Small intestine (tissue), 7 donors: ENCODE results near the gene SYCP3. TPM values are rescaled to one million over a fixed set of nuclear protein-coding genes. Genes with fewer than 3 reads are reported as not detected.

Experiments used
- DNase-seq, 2 donors: peaks; one replicate each; pipeline versions ENCODE4 v3.0.0 to v3.0.0-alpha.2; 2013
- FAIRE-seq: peaks from 2 replicates; lab custom pipeline; 2012; peaks lifted over from hg19 to GRCh38; lab: Jason Lieb, UNC
- H3K27ac ChIP-seq, 3 donors: one replicate each; pipeline ENCODE4 v1.5.1; 2013; ENCODE audit warnings: low read length in 2 of 3, mild to moderate bottlenecking in 2 of 3, control low read depth in 1 of 3, inconsistent platforms in 1 of 3, low read depth in 1 of 3, moderate library complexity in 1 of 3
- H3K27me3 ChIP-seq, 3 donors: one replicate each; pipeline ENCODE4 v1.6.1; 2013; ENCODE audit warnings: low read length in 3 of 3, inconsistent platforms in 1 of 3; ENCODE audit not compliant: control insufficient read depth in 3 of 3, insufficient read depth in 3 of 3
- H3K36me3 ChIP-seq, 3 donors: one replicate each; pipeline ENCODE4 v1.6.1; 2013; ENCODE audit warnings: low read length in 3 of 3, inconsistent platforms in 1 of 3, low read depth in 1 of 3, mild to moderate bottlenecking in 1 of 3, moderate library complexity in 1 of 3; ENCODE audit not compliant: control insufficient read depth in 3 of 3, insufficient read depth in 2 of 3
- H3K4me1 ChIP-seq, 3 donors: one replicate each; pipeline ENCODE4 v1.6.1; 2013; ENCODE audit warnings: low read length in 2 of 3, inconsistent platforms in 1 of 3, low read depth in 1 of 3, mild to moderate bottlenecking in 1 of 3, moderate library complexity in 1 of 3; ENCODE audit not compliant: control insufficient read depth in 3 of 3, insufficient read depth in 2 of 3
- H3K4me3 ChIP-seq, 3 donors: one replicate each; pipeline ENCODE4 v1.5.1; 2013; ENCODE audit warnings: low read length in 3 of 3, control low read depth in 1 of 3, inconsistent platforms in 1 of 3, low read depth in 1 of 3, mild to moderate bottlenecking in 1 of 3, moderate library complexity in 1 of 3
- H3K9me3 ChIP-seq, 2 donors: one replicate each; pipeline ENCODE4 v1.6.1; 2013; ENCODE audit warnings: low read depth in 1 of 2, low read length in 1 of 2; ENCODE audit not compliant: control insufficient read depth in 2 of 2, insufficient read depth in 1 of 2
- WGBS, 3 donors: extraction: QIAGEN DNeasy Blood & Tissue Kit; methylation state at CpG; one replicate each; pipeline ENCODE4 v1.1.7; 2013; 5-methylcytosine and 5-hydroxymethylcytosine counted together
- polyA plus RNA-seq, 4 donors: library from polyadenylated mRNA; stranded (reverse) in 3 of 4; unstranded in 1 of 4; fragments of 200-250 nt in 3 of 4; fragments of 120-200 nt in 1 of 4; gene quantifications; one replicate each; pipeline versions ENCODE4 v1.2.1 to v1.2.3, GENCODE V29; 2013
- donor health status: healthy with polysubstance abuse.
- donor health status: control.
- donor health status: control.
- donor health status: Bipolar disorder and iron deficiency.
- donor health status: healthy.

SYCP3 gene
- polyA plus RNA-seq, 4 donors: 0.13 to 1.5 TPM; not detected in 2

GRCh38 chr12:101749657-101750056 is 10.4 kb upstream of the SYCP3 start:
- H3K27ac ChIP-seq: no peak overlapping the region
- no peak for FAIRE-seq
- H3K27me3 ChIP-seq: no peaks in the 10 kb centered on the region
- WGBS, 3 donors: 88 to 92% (median 91%) methylated on average over 4 of the region's 4 CpGs
- DNase-seq: no peak
- H3K9me3 ChIP-seq: no peaks in the 10 kb centered on the region
- no peaks in the 10 kb centered on the region for H3K4me1 ChIP-seq
- H3K36me3 ChIP-seq: peaks cover 9 to 28% (median 18%) of the 10 kb centered on the region in 3 donors
- no peak overlapping the region for H3K4me3 ChIP-seq

DNA sequence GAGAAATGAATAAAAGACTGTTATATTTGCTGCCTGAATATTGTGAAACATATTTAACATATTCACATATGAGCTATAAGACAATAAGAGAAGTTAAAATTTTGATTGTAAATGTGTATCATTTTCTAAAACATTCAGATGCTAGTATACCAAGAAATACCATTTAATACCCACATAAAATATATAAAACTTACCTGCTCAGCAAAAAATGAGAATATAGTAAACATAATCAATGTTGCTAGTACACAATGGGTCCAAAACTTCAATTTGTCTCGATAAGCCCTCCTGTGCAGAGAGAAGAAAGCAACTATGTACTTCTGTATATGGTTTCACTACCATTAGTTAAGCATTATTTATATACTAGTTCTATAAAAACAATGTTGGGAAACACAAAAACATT is 9.6 kb upstream of the SYCP3 start:
- H3K27me3 ChIP-seq: no peaks in the 10 kb centered on the region
- 92 to 100% (median 97%) methylated on average over 1 of the region's 1 CpG for WGBS, 3 donors
- peaks cover 7 to 32% (median 18%) of the 10 kb centered on the region in 3 donors for H3K36me3 ChIP-seq
- H3K4me1 ChIP-seq: no peaks in the 10 kb centered on the region
- no peak overlapping the region for H3K4me3 ChIP-seq
- H3K27ac ChIP-seq: no peak overlapping the region
- no peak for DNase-seq
- FAIRE-seq: no peak
- no peaks in the 10 kb centered on the region for H3K9me3 ChIP-seq

GRCh38 chr12:101747697-101748096 is 8.4 kb upstream of the SYCP3 start:
- no peak overlapping the region for H3K27ac ChIP-seq
- no peak for FAIRE-seq
- H3K4me3 ChIP-seq: no peak overlapping the region
- peaks cover 0 to 6% (median 0%) of the 10 kb centered on the region in 3 donors for H3K4me1 ChIP-seq
- no peaks in the 10 kb centered on the region for H3K9me3 ChIP-seq
- H3K36me3 ChIP-seq: peaks cover 6 to 34% (median 19%) of the 10 kb centered on the region in 3 donors
- WGBS, 3 donors: 80 to 95% (median 88%) methylated on average over 1 of the region's 1 CpG
- DNase-seq: no peak
- no peaks in the 10 kb centered on the region for H3K27me3 ChIP-seq

DNA sequence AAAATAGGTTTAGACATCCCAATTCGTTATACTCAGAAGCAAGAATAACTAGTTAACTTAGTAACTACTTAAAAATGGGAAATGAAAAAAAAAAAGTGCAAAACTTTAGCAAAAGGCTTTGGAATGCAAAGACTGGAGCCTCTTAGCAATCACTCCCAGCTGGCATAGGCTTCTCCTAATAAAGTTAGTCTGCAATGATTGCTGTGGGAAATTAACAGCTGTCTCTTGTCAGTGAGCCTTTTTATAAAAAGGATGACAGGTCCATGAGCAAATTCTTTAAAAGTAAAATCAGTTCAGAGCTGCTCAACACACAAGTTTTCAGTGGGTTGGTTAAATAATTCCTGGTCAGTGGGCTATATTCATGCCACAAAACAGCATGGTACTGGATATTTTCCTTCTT is 7.4 kb upstream of the SYCP3 start:
- Histone ChIP-seq H3K36me3 (peaks cover 8 to 40% (median 25%) of the 10 kb centered on the region in 3 donors), H3K27ac (no peak overlapping the region), H3K4me3 (no peak overlapping the region), H3K27me3 (no peaks in the 10 kb centered on the region), H3K9me3 (no peaks in the 10 kb centered on the region), H3K4me1 (peaks cover 0 to 11% (median 4%) of the 10 kb centered on the region in 3 donors)
- DNase-seq (no peak), FAIRE-seq (no peak)
- 73 to 88% (median 85%) methylated on average over 1 of the region's 1 CpG for WGBS, 3 donors

DNA sequence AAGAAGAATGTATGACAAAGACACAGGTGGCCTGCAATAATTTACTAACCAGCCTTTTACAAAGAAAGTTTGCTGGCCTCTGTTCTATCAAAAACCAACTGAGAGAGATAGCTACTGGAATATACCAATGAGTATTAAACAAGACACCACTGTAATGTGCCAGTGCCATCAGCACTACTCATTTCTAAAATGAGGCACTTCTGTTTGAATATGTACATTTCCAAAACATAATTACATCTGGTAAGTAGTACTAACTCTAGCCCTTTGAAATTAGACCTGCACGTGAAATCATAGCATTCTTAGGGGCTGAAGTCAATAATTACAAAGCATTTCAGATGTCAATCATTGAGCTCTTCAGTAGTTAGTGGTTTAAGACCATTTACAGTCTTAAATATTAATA is 6.9 kb upstream of the SYCP3 start:
- DNase-seq (no peak), FAIRE-seq (no peak)
- peaks cover 8 to 37% (median 22%) of the 10 kb centered on the region in 3 donors for H3K36me3 ChIP-seq
- no peak overlapping the region for H3K27ac ChIP-seq
- H3K4me1 ChIP-seq: peaks cover 0 to 11% (median 4%) of the 10 kb centered on the region in 3 donors
- no peaks in the 10 kb centered on the region for H3K27me3 ChIP-seq
- 89% methylated on average over 1 of the region's 1 CpG for WGBS, 3 donors
- H3K4me3 ChIP-seq: no peak overlapping the region
- H3K9me3 ChIP-seq: no peaks in the 10 kb centered on the region

DNA sequence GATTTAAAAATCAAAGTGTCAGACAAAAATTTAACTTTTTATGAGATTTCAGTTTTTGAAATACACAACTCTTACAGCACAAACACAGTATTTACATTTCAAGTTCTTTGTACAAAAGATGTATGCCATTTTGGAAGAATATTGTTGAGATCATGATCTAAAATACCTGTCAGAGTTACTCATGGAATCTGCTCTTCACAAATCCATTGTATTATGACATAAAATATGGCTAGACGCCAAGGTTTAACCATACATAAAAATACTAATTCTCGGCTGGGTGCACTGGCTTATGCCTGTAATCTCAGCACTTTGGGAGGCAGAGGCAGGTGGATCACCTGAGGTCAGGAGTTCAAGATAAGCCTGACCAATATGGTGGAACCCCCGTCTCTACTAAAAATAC is 6.2 kb upstream of the SYCP3 start:
- H3K4me1 ChIP-seq: peaks cover 0 to 11% (median 4%) of the 10 kb centered on the region in 3 donors
- DNase-seq (no peak), FAIRE-seq (no peak)
- H3K36me3 ChIP-seq: peaks cover 8 to 41% (median 21%) of the 10 kb centered on the region in 3 donors
- H3K4me3 ChIP-seq: no peak overlapping the region
- H3K9me3 ChIP-seq: no peaks in the 10 kb centered on the region
- no peak overlapping the region for H3K27ac ChIP-seq
- H3K27me3 ChIP-seq: no peaks in the 10 kb centered on the region
- 59 to 74% (median 65%) methylated on average over 3 of the region's 3 CpGs for WGBS, 3 donors

DNA sequence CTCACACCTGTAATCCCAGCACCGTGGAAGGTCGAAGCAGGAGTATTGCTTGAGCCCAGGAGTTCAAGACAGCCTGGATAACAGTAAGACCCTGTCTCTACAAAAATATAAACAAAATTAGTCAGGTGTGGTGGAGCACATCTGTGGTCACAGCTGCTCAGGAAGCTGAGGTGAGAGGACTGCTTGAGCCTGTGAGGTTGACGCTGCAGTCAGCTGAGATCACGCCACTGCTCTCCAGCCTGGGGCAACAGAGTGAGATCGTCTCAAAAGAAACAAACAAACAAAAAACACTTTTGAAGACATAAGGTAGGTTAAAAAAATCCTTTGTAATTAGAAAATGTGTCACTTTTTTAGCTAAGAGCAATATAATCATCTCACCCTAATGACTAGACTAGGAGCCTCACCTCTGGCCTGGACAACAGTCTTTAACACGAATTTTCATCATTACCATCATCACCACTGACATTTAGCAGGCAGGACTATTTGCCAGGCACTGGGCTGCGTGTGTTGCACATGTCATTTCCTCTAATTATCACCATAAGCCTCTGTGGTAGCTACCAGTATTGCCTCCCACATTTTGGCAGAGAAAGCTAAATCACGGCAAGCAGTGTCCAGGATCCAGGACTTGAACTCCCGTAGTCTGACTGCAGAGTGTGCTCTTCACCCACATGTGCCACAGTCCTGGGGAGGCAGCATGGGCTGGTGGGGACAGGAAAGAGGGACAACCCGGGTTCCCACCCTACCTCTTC is 4.6 kb upstream of the SYCP3 start:
- Histone ChIP-seq H3K27ac (peak overlapping the region in 1 of 3 donors; percentile 41), H3K36me3 (peaks cover 8 to 44% (median 28%) of the 10 kb centered on the region in 3 donors), H3K9me3 (peaks cover 0 to 5% of the 10 kb centered on the region in 2 donors), H3K4me3 (no peak overlapping the region), H3K27me3 (no peaks in the 10 kb centered on the region), H3K4me1 (peaks cover 0 to 11% (median 4%) of the 10 kb centered on the region in 3 donors)
- no peak for FAIRE-seq
- no peak for DNase-seq
- WGBS, 3 donors: 70 to 77% (median 76%) methylated on average over 10 of the region's 10 CpGs

DNA sequence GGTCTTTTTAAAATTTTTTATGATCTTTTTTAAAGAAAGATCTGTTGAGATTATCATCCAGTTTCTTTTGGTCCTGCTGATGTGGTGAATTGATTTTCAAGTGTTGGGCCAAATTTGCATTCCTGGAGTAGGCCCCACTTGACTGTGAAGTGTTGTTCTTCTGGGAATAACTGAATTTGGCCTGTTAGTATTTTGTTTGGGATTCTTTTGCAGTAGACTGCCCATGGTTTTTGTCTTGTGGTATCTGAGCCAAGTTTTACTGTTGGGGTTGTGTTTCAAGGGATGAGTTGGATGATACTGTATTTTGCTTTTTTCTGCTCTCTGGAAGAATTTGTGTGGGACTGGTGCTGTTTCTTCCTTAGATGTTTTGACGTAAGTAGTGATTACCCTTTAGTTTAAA is 4.0 kb upstream of the SYCP3 start:
- Histone ChIP-seq H3K36me3 (peaks cover 8 to 48% (median 26%) of the 10 kb centered on the region in 3 donors), H3K9me3 (peaks cover 0 to 9% of the 10 kb centered on the region in 2 donors), H3K4me3 (no peak overlapping the region), H3K4me1 (peaks cover 0 to 11% (median 4%) of the 10 kb centered on the region in 3 donors), H3K27ac (no peak overlapping the region), H3K27me3 (no peaks in the 10 kb centered on the region)
- WGBS, 3 donors: 68 to 97% (median 84%) methylated on average over 1 of the region's 1 CpG
- FAIRE-seq (no peak), DNase-seq (no peak)
